ENCODE data around the gene TXN2. TPM values are rescaled to one million over a fixed set of nuclear protein-coding genes. Genes with fewer than 3 reads are reported as not detected.
A peak's percentile ranks its signal among the peaks of the same experiment; 100 is the strongest.
"Not testable (repeated sequence)": the region's sequence is repeated elsewhere in the genome, so short reads cannot be mapped to it uniquely, and the experiment has no call there.

TXN2 gene
- total RNA-seq, 1 donor from 2014 or later: 21.2 TPM

DNA sequence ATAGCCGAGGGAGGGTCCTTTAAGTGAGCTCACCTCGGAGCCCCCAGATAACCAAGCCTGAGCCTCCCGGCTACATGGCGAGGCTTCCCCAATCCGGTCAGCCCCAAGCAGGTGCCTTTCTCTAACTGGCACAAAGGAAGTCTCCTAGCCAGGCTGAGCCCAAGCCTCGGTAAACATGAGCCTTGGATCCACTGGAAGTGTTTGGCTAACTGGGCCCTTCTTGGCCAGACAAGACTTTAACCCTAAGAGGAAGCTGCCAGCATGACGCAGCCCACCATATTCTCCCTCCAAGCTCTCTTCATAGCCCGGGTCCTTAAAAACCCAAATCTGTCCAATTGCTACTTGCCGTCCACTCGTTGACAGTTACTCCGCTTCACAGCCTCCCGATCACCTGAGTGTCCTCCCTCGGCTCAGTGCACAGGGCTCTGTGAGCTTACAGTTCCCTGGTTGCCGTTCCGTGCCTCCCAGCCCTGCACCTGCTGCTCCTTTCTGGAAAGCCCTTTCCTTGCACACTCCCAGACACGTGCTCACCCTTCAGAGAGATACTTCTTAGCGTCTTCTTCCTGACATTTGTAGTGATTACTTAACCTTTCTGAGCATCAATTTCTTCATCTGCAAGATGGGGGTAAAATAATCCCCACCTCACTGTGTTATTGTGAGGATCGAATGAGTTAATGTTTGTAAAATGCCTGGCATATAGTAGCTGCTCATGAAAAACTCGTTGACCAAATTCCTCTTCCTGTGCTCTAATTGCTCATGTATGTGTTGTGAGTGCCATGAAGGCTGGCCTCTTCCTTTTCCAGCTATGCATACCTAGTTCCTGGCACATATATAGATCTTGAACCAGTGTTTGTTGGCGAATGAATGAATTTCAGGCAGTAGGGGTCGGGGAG, 25.6 kb downstream of the TXN2 start:
- no peak for DNase-seq (ENCODE audit: low read depth in 2 of 2)

DNA sequence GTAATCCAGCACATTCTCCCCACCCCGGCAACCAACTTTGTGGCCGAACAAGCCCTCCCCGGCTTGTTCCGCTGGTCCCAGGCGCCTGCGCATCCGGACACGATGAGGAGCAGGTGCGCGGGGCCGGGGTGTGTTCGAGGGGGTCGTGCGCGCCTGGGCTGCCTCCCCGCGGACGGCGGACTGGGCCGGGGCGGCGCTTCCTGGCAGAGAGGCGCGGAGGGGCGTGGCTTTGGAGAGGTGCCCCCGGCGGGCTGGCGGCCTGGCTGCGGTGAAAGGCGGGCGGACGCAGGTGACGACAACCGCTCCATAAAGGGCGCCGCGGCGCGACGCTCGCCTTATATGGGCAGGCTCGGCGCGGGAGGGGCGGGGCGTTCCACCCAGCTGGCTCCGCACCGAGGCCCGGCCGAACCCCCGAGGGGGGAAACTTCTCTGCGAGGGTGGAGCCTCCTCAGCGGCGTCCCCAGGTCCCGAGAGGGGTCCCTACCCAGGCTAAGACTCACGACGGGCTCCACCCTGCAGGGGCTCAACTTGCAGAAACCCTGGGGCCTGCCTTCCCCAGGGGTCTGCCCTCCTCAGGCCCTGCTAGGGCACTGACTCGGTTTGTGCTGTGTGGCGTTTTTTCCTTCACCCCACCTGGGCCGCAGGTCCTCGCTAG, 26.4 kb downstream of the TXN2 start:
- peak; percentile 90 to 98 for DNase-seq (ENCODE audit: low read depth in 2 of 2)

- DNase-seq (ENCODE audit: low read depth in 2 of 2): no peak
These were observed 27.5 kb downstream of the TXN2 start for GRCh38 chr22:36453855-36454378.

GRCh38 chr22:36452978-36453607, 28.3 kb downstream of the TXN2 start:
- not testable (repeated sequence) for DNase-seq (ENCODE audit: low read depth in 2 of 2)

DNA sequence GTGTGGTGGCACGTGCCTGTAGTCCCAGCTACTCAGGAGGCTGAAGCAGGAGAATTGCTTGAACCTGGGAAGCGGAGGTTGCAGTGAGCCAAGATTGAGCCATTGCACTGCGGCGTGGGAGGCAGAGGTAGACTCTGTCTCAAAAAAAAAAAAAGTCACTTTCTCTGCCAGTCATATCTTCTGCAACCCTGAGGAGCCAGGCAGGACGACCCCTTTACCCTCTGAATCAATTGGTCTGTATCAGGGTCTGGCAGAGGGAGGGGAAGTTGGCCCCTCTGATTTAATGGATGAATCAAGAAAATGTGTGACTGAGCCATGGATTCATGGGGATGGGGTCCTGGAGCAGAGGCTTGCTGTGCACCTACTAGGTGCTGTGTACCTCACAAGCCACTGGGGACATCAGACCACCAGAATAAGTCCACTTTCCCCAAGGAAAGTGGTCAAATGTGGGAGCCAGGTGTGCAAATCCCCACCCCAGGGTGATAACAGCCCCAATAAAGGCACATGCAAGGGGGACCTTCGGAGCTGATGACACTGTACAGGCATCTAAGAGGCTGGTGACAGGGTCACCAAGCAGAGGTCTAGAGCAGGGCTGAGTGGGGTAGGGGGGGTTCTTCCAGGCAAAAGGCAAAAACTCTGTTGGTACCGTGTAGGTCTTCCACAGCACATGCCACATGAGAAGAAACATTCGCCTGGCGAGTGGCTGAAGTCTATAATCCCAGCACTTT, 29.0 kb downstream of the TXN2 start:
- no peak for DNase-seq (ENCODE audit: low read depth in 2 of 2)

GRCh38 chr22:36450923-36451322, 30.5 kb downstream of the TXN2 start:
- DNase-seq (ENCODE audit: low read depth in 2 of 2): not testable (repeated sequence)

GRCh38 chr22:36449596-36450175, 31.8 kb downstream of the TXN2 start:
- DNase-seq (ENCODE audit: low read depth in 2 of 2): peak in 1 of 2 donors; percentile 52

GRCh38 chr22:36447632-36448031, 33.8 kb downstream of the TXN2 start:
- no peak for DNase-seq (ENCODE audit: low read depth in 2 of 2)

DNA sequence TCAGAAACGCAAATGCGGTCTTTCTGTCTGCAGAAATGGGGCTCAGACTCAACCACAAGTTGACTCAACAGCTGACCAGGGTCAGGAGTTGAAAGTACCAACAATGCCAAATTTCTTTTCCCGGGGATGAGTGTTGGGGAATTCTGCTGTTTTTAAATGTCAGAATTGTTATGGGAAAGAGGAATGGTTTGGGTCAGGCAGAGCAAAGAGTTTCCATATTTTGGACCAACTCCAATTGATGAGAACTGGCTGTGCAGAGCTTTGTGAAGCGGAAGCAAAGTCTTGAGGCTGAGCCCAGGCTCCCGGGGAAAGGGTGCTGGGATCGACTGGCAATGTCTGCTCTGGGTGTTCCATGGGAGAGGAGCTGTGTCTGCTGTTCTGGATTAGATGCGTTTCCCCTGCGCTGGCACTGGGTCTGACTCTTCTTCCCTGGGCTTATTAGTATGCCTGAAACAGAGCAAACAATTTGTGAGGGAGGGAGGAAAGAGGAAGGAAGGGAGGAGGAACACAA, 36.2 kb downstream of the TXN2 start:
- DNase-seq (ENCODE audit: low read depth in 2 of 2): peak; percentile 79 to 81

DNA sequence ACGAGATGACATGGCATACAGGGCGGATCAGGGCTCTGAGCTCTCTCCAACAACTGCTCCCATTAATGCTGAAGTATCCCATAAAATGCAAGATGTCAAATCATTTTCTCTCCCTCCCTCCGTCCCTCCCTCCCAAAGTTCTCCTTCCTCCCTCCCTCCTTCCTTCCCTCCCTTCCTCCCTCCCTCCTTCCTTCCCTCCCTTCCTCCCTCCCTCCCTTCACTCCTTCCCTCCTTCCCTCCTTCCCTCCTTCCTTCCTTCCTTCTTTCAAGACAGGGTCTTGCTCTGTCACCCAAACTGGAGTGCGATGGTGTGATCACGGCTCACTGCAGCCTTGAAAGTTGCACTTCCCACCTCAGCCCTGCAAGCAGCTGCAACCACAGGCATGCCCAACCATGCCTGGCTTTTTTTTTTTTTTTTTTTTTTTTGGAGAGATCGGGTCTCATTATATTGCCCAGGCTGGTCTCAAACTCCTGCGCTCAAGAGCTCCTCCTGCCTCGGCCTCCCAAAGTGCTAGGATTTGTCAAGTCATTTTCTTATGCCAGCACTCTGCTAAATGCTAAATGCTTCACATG, 38.2 kb downstream of the TXN2 start:
- DNase-seq (ENCODE audit: low read depth in 2 of 2): no peak

GRCh38 chr22:36442506-36443197, 38.8 kb downstream of the TXN2 start:
- DNase-seq (ENCODE audit: low read depth in 2 of 2): no peak

DNA sequence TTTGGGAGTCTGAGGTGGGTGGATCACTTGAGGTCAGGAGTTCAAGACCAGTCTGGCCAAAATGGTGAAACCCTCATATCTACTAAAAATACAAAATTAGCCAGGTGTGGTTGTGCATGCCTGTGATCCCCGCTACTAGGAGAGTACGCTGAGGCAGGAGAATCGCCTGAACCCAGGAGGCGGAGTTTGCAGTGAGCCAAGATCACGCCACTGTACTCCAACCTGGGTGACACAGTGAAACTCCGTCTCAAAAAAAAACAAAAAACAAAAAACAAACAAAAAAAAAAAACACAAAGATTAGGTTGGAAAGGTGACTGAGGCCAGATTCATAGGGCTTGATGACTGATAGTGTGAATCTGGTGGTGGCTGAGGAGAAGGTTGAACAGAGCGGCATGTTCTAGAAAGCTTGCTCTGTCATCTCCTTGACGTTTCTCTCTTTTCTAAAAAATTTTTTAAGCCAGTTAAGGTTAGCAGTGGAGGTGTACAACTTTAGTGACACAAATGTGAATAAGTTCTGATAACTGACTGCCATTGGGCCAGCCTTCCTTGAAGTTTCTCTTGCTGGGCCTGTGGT, 40.9 kb downstream of the TXN2 start:
- no peak for DNase-seq (ENCODE audit: low read depth in 2 of 2)

- peak; percentile 50 to 90 for DNase-seq (ENCODE audit: low read depth in 2 of 2)
These were observed 41.8 kb downstream of the TXN2 start for GRCh38 chr22:36439481-36440271.

GRCh38 chr22:36435516-36436415, 45.7 kb downstream of the TXN2 start:
- DNase-seq (ENCODE audit: low read depth in 2 of 2): no peak

- no peak for DNase-seq (ENCODE audit: low read depth in 2 of 2)
These were observed 47.9 kb downstream of the TXN2 start for GRCh38 chr22:36433318-36434231.

DNA sequence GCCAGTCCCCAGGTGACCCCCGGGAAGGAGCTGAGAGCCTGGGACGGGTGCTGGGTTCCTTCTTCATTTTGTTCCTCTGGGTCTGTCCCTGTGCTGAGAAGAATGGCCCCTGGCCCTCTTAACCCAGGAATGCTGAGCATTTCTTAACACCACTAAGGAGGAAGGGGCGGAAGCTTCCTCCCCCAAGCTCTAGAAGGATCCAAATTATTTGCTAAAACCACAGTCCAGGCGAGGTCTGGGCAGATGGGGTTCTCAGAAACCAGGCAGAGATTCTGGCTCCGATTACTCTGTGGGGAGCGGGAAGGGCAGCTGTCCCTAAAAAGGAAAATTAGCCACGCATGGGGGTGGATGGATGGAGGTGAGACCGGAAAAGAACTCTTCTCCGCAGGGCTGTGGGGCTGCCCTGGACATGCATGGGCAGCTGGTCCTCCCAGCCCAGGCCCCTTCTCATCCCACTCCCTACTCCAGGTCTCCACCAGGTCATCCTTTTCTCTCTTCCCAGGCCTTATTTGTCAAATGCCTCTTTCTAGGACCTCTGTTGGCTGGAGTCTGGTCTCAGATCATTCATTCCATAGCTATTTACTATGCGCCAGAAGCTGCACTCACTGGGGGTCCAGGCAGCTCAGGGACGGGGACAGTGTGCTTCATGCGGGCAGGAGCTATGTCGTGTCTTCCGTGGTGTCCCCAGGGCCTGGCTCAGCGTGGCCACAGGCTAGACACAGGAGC, 48.7 kb downstream of the TXN2 start:
- DNase-seq (ENCODE audit: low read depth in 2 of 2): no peak

All from lung microvascular endothelial cell (primary cell).